Vagina (tissue), 2 donors: Measurements from ENCODE around the gene PC. TPM values are rescaled to one million over a fixed set of nuclear protein-coding genes. Genes with fewer than 3 reads are reported as not detected.

Source experiments
- DNase-seq, 2 donors: peaks; one replicate each; pipeline ENCODE4 v3.0.0-alpha.2; 2017; ENCODE audit errors: extremely low spot score in 2 of 2
- H3K27ac ChIP-seq: fragments of 200-600 bp; sonication (generic); one replicate; pipeline ENCODE4 v1.5.1; 2019
- H3K27me3 ChIP-seq: fragments of 200-600 bp; sonication (generic); one replicate; pipeline ENCODE4 v1.5.1; 2019
- H3K36me3 ChIP-seq, 2 donors: fragments of 200-600 bp; sonication (generic); one replicate each; pipeline ENCODE4 v1.5.1; 2017 to 2019
- H3K4me1 ChIP-seq: fragments of 200-600 bp; sonication (generic); one replicate; pipeline ENCODE4 v1.5.1; 2019
- H3K4me3 ChIP-seq, 2 donors: fragments of 200-600 bp; sonication (generic); 1 replicate in 1 of 2; 2 replicates in 1 of 2; pipeline ENCODE4 v1.5.1; 2016 to 2019
- H3K9me3 ChIP-seq: fragments of 200-600 bp; sonication (generic); one replicate; pipeline ENCODE4 v1.5.1; 2019
- POLR2A ChIP-seq, 2 donors: fragments of 450-650 bp; IDR thresholded peaks; one replicate each; pipeline ENCODE4 v1.6.1; 2017; ENCODE audit warnings: antibody characterized with exemption in 2 of 2, mild to moderate bottlenecking in 2 of 2, moderate library complexity in 2 of 2
- POLR2AphosphoS5 ChIP-seq, 2 donors: sonication (generic); formaldehyde crosslinking; IDR thresholded peaks; one replicate each; pipeline ENCODE4 v1.9.0; 2017; ENCODE audit warnings: antibody characterized with exemption in 2 of 2, mild to moderate bottlenecking in 2 of 2, low read depth in 1 of 2; ENCODE audit not compliant: insufficient read depth in 1 of 2
- intact Hi-C: fragments of 100-400 bp; cut with DNase I; formaldehyde crosslinking; loops from one replicate; pipeline ENCODE4 v1.15.1; 2023
- total RNA-seq: library from RNA; depleted of rRNA; stranded (reverse); fragments of >200 nt; gene quantifications from one replicate; pipeline ENCODE4 v1.2.3, GENCODE V29; 2016
- TF ChIP-seq, protein P1 (sequence below), 3 experiments: fragments of 450-650 bp in 2 of 3; fragments of 200-600 bp in 1 of 3; sonication (generic) in 1 of 3; IDR thresholded peaks; one replicate each; pipeline ENCODE4 v1.5.1; 2017 to 2019; ENCODE audit warnings: antibody characterized with exemption in 3 of 3, mild to moderate bottlenecking in 2 of 3, moderate library complexity in 2 of 3

PC gene
- total RNA-seq, 1 donor from 2014 or later = 34.1 TPM

DNA sequence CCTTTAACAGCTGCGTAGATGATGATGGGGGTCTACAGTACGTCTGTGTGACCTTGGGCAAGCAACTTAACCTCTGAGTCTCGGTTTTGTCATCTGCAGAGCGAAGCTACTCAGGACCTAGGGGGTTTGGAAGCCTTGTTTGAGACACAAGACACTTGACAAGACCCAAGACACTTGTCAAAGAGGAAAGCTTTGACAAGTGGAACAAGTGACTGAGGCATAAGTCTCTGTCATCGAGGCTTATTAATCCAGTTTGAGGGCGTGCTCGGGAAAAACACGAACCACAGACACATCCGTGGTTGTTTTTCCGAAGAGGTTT lies 732 bp upstream of the PC start:
- Histone ChIP-seq H3K4me1 (peaks cover 20% of the 10 kb centered on the region), H3K4me3 (peak overlapping the region; percentile 36 to 67), H3K36me3 (no peaks in the 10 kb centered on the region), H3K27ac (no peak overlapping the region), H3K27me3 (no peaks in the 10 kb centered on the region), H3K9me3 (no peaks in the 10 kb centered on the region)
- no peak for DNase-seq
- no peak for TF ChIP-seq POLR2AphosphoS5 (IDR thresholded peaks at IDR 0.05; ENCODE audit: insufficient read depth in 1 of 2, low read depth in 1 of 2)
- TF ChIP-seq, protein P1, sequence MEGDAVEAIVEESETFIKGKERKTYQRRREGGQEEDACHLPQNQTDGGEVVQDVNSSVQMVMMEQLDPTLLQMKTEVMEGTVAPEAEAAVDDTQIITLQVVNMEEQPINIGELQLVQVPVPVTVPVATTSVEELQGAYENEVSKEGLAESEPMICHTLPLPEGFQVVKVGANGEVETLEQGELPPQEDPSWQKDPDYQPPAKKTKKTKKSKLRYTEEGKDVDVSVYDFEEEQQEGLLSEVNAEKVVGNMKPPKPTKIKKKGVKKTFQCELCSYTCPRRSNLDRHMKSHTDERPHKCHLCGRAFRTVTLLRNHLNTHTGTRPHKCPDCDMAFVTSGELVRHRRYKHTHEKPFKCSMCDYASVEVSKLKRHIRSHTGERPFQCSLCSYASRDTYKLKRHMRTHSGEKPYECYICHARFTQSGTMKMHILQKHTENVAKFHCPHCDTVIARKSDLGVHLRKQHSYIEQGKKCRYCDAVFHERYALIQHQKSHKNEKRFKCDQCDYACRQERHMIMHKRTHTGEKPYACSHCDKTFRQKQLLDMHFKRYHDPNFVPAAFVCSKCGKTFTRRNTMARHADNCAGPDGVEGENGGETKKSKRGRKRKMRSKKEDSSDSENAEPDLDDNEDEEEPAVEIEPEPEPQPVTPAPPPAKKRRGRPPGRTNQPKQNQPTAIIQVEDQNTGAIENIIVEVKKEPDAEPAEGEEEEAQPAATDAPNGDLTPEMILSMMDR (IDR thresholded peaks at IDR 0.05) = no peak
- no peak for TF ChIP-seq POLR2A (IDR thresholded peaks at IDR 0.05)
- intact Hi-C loops = no loop called here

DNA sequence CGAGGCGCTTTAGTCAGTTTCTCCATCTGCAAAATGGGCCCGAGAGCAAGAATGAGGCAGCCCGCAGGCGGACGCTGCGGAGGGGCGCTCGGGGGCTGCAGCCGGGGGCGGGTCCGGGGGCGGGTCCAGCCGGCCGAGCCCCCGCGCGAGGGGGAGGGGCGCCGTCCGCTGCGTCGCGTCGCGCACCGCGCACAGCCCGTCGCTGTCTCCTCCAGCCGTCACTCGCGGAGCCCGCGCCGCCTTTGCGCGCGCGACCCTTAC lies 282 bp downstream of the PC start:
- intact Hi-C loops = no loop called here

DNA sequence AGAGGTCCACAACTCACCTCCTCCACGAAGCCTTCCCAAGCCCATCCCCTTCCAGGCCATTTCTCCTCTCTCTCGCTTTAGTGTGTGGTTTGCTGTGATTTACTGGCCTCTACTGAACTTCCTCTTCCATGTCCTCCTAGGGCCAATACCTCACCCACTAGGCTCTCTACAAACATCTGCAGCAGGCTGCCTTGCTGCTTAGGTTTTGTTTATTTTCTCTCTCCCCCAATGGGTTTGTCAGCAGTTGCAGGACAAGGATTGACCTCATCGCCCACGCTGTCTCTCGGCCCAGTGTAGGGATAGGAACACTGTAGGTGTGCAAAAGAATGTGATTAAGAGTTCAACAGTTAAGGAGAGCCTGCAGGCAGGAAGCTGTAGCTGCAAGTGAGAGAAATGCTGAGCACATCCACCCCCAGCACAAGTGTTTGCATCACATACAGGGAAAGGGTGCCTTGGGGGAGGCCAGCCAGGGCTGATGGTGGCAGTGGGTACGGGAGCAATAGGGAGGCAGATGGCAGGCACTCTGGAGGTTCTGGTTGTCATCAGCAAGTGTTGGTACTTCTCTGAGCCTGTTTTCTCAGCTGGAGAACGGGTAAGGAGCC lies 1.4 kb downstream of the PC start:
- Histone ChIP-seq H3K27me3 (no peaks in the 10 kb centered on the region), H3K4me1 (peaks cover 20% of the 10 kb centered on the region), H3K27ac (no peak overlapping the region), H3K9me3 (no peaks in the 10 kb centered on the region), H3K36me3 (no peaks in the 10 kb centered on the region), H3K4me3 (no peak overlapping the region)
- intact Hi-C loops = no loop called here
- no peak for DNase-seq
- TF ChIP-seq POLR2A (IDR thresholded peaks at IDR 0.05) (no peak), POLR2AphosphoS5 (IDR thresholded peaks at IDR 0.05; ENCODE audit: insufficient read depth in 1 of 2, low read depth in 1 of 2) (no peak)
- TF ChIP-seq, protein P1 (IDR thresholded peaks at IDR 0.05) = no peak

More for the DNA sequence above, 282 bp downstream of the PC start:
- Histone ChIP-seq H3K4me1 (peaks cover 20% of the 10 kb centered on the region), H3K9me3 (no peaks in the 10 kb centered on the region), H3K4me3 (peak overlapping the region; percentile 67 to 89), H3K27me3 (no peaks in the 10 kb centered on the region), H3K27ac (peak overlapping the region; percentile 44), H3K36me3 (no peaks in the 10 kb centered on the region)
- TF ChIP-seq POLR2A (IDR thresholded peaks at IDR 0.05) (no peak), POLR2AphosphoS5 (IDR thresholded peaks at IDR 0.05; ENCODE audit: insufficient read depth in 1 of 2, low read depth in 1 of 2) (no peak)
- TF ChIP-seq, protein P1 (IDR thresholded peaks at IDR 0.05) = no peak
- DNase-seq = no peak

DNA sequence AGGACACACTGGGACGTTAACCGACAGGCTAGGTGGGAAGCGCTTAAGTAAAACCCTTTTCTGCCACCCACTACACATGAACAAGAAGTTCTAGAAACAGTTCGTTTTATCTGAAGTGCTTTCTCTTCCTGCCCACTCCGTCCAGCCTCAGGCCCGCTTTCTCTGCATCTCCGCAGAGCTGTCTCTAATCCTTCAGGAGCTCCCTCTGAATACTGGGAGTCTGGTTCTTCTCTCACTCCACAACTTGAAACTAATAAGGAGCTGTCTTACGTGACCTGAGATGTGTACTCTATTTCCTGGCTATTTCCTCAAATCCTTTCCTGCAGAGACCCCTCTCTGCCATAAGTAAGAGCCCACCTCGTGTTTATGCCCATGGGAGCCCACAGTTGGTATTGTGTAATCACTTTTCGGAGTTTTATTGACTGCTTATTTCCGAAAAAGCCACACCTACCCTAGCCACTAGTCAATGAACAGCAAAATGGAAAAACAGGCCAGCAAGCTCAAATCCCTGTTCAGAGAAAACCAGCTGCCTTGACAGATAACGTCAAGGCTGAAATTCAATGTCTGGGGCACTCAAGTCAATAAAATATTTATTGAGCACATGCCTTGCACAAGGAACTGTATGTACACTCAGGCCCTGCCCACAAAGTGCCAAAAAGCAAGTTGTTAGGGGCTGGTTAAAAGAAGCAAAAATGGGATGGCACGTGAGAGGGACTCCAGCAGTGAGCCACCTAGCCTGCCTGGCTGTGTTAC lies 4.9 kb downstream of the PC start:
- no peaks in the 10 kb centered on the region for H3K9me3 ChIP-seq
- H3K27ac ChIP-seq = peak overlapping the region; percentile 20
- H3K4me3 ChIP-seq = no peak overlapping the region
- intact Hi-C loops = no loop called here
- TF ChIP-seq, protein P1 (IDR thresholded peaks at IDR 0.05) = no peak
- peaks cover 12% of the 10 kb centered on the region for H3K4me1 ChIP-seq
- no peak for DNase-seq
- no peaks in the 10 kb centered on the region for H3K27me3 ChIP-seq
- no peaks in the 10 kb centered on the region for H3K36me3 ChIP-seq

DNA sequence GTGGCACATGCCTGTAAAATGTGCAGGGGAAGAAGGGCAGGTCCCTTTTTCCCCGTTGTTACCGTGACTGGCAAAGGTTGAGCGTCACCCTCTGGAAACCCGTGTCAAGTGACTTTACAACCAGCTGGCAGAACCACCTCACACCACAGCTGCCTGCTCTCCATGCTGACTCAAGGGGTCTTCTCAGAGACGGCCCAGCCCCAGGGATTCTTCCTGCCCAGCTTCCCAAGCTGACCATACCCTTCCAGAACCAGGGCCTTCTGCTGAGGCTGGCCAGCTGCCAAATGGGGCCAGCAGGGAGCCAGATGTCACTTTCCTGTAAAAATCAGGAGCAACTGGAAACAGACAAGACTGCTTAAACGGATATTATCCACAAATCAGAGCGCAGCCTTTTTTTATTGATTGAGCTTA lies 6.3 kb downstream of the PC start:
- no peak for TF ChIP-seq POLR2A (IDR thresholded peaks at IDR 0.05)
- TF ChIP-seq, protein P1 (IDR thresholded peaks at IDR 0.05) = no peak
- TF ChIP-seq POLR2AphosphoS5 (IDR thresholded peaks at IDR 0.05; ENCODE audit: insufficient read depth in 1 of 2, low read depth in 1 of 2) = no peak
- H3K27ac ChIP-seq = no peak overlapping the region
- no peak for DNase-seq

More for the DNA sequence above, 6.3 kb downstream of the PC start:
- intact Hi-C loops = no loop called here
- no peaks in the 10 kb centered on the region for H3K27me3 ChIP-seq
- H3K4me3 ChIP-seq = no peak overlapping the region
- peaks cover 3% of the 10 kb centered on the region for H3K4me1 ChIP-seq
- no peaks in the 10 kb centered on the region for H3K36me3 ChIP-seq
- H3K9me3 ChIP-seq = no peaks in the 10 kb centered on the region
